NCI-H526 treated with DMSO at 0.1 percent for 48 hours (cell line): ENCODE results near the gene GIGYF2.
"Not testable (repeated sequence)": the region's sequence is repeated elsewhere in the genome, so short reads cannot be mapped to it uniquely, and the experiment has no call there.

ENCODE experiments used
- DNase-seq: peaks from one replicate; lab custom pipeline; 2025; lab: John Stamatoyannopoulos, UW

The GIGYF2 gene

DNA sequence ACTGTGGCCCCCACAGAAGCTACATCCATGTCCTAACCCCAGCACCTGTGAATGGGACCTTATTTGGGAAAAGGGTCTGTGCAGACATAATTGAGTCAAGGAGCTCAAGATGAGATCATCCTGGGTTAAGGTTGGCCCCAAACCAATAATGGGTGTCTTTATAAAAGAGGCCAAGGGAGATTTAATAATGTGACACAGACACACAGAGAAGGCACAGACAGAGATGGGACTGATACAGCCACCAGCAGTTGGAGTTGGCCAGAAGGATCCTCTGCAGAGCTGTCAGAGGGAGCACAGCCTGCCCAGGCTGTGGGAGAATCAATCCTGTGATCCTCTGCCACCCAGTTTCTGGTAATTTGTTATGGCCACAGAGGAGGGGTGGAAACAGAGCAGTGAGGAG lies 199.0 kb downstream of the GIGYF2 start:
- DNase-seq: no peak

GRCh38 chr2:232896720-232897597 lies 199.8 kb downstream of the GIGYF2 start:
- DNase-seq: no peak

DNA sequence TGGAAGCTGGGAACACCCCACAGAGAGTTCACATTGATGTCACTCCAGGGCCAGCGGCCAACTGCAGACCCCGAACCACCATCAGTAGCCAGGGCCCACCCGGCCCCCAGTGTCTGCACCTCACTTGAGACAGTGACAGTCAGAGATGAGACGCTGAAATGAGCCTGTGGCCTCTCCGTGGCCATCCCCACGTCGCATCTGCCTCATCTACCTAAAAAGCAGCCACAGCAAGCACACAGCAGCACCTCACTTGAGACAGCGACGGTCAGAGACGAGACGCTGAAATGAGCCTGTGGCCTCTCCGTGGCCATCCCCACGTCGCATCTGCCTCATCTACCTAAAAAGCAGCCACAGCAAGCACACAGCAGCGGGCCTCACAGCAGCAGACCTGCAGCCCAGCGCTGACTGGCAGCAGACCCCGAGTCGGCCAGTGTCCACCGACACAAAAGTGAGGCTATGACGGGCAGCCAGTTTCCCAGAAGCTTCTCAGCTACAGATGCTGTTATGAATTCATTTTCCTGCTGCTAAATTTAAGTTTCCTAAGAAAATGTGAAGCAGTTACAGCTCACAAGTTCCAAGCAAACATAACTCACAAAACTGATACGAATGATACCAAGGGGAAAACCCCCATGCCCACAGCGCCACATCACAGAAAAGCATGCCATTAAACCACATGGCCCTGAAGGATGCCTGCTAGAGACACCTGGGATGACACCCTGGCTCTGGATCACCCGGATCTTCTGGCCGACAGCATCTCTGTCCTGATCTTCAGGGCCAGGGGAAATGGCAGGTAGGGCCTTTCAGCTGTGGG lies 200.7 kb downstream of the GIGYF2 start:
- no peak for DNase-seq

DNA sequence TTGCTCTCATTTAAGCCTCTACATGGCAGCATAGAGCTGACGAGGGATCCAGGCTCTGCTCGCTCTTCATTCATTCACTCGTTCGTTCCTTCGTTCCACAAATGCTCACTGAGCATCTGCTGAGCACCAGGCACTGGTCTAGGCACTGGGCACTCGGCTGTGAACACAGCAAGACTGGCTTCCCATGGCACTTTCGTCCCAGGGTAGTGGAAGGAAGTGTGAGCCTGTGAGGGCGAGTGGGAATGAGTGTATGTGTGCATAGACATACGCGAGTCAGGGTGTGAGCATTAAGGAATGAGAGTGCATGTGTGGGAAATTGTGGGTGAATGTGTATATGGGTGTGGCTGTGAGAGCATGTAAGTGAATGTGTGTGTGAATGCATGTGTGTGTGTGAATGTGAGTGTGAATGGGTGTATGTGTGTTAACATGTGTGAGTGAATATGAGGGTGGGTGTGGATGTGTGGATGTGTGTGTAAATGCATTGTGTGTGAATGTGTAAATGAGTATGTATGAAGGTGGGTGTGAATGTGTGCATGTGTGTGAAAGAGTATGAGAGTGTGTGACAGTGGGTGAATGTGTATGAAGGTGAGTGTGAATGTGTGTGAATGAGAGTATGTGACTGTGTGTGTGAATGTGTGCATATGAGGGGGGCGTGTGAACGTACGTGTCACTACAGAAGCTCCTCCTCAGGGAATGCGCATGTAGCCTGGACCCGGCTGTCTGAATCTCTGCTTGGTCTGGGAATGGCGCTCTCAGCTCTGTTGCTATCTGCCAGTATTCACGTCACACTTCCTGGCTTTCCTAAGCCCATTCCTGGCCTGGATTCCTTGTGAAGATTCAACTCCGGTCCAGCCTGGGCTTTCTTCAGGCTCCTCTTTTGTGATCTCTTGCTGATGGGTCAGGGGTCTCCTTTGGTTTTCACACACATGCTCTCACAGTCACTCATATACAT lies 201.7 kb downstream of the GIGYF2 start:
- DNase-seq: no peak

- no peak for DNase-seq
These were observed 203.9 kb downstream of the GIGYF2 start for GRCh38 chr2:232900811-232901735.

GRCh38 chr2:232901736-232902578 lies 204.8 kb downstream of the GIGYF2 start:
- no peak for DNase-seq

GRCh38 chr2:232903989-232904388 lies 206.9 kb downstream of the GIGYF2 start:
- no peak for DNase-seq

- not testable (repeated sequence) for DNase-seq
These were observed 210.0 kb downstream of the GIGYF2 start for GRCh38 chr2:232906867-232907717.

DNA sequence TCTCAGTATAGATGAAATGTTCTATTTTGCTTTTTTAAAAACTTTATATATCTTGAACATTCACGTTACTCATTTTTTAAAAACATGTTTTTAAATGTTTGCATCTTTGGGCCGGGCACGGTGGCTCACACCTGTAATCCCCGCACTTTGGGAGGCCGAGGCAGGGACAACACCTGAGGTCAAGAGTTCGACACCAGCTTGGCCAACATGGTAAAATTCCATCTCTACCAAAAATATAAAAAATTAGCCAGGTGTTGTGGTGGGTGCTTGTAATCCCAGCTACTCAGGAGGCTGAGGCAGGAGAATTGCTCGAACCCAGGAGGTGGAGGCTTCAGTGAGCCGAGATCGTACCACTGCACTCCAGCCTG lies 210.6 kb downstream of the GIGYF2 start:
- DNase-seq: not testable (repeated sequence)

DNA sequence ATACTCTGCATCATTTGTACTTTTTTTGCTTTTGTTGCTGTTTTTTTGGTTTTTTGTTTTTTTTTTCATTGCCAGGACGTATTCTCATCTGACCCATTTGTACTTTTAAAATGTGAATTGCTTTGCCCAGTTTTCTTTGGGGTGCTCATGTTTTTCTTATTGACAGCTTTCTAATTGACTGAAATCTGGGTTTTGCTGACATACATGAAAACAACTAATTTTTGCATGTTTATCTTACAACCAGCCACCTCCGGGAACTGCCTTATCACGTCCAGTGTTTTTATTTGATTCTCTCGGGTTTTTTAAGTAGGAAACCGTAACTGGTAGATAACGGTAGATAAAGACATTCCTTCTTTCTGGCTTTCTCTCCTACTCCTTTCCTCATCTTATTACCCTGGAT lies 211.6 kb downstream of the GIGYF2 start:
- no peak for DNase-seq
